Naive thymus-derived CD4-positive, alpha-beta T cell (primary cell): ENCODE measurements around the gene CYP2J2. TPM values are rescaled to one million over a fixed set of nuclear protein-coding genes. Genes with fewer than 3 reads are reported as not detected.
"Not testable (repeated sequence)": the region's sequence is repeated elsewhere in the genome, so short reads cannot be mapped to it uniquely, and the experiment has no call there.

Experiments
- ATAC-seq: fragments of 150-1000 bp; cut with Tn5 transposase; 2 replicates; pipeline ENCODE4 v1.10.0; 2021; ENCODE audit warnings: mild to moderate bottlenecking, moderate library complexity
- CTCF ChIA-PET: fragments of 350-600 bp; sonication (Branson Sonifier 250); formaldehyde crosslinking; loops from one replicate; lab custom pipeline; 2021; ENCODE audit warnings: antibody characterized with exemption; lab: Charles Lee
- POLR2A ChIA-PET: fragments of 350-600 bp; sonication (Branson Sonifier 250); formaldehyde crosslinking; loops from one replicate; lab custom pipeline; 2021; ENCODE audit warnings: antibody characterized with exemption, inconsistent platforms; lab: Charles Lee
- DNase-seq, 9 donors: peaks; one replicate each; pipeline versions ENCODE4 v3.0.0 to v3.0.0-alpha.2; 2020 to 2022; ENCODE audit warnings: mixed read lengths in 1 of 9
- H3K27ac ChIP-seq: one replicate; pipeline ENCODE4 v1.7.0; 2013; ENCODE audit warnings: mild to moderate bottlenecking, low read depth, low read length, moderate library complexity
- H3K27me3 ChIP-seq, 2 donors: one replicate each; pipeline ENCODE4 v1.7.0; 2013; ENCODE audit warnings: low read length in 2 of 2, mild to moderate bottlenecking in 2 of 2, moderate library complexity in 2 of 2; ENCODE audit not compliant: control insufficient read depth in 2 of 2, insufficient read depth in 2 of 2
- H3K36me3 ChIP-seq, 3 experiments: 1 replicate in 2 of 3; 2 replicates in 1 of 3; pipeline ENCODE4 v1.7.0; 2013; ENCODE audit warnings: low read length in 3 of 3, mild to moderate bottlenecking in 3 of 3, moderate library complexity in 1 of 3; ENCODE audit not compliant: insufficient read depth in 3 of 3, control insufficient read depth in 2 of 3
- H3K4me1 ChIP-seq, 2 donors: one replicate each; pipeline ENCODE4 v1.7.0; 2013; ENCODE audit warnings: low read length in 2 of 2, mild to moderate bottlenecking in 2 of 2, moderate library complexity in 1 of 2; ENCODE audit not compliant: control insufficient read depth in 2 of 2, insufficient read depth in 2 of 2
- H3K4me3 ChIP-seq: 2 replicates; pipeline ENCODE4 v1.7.0; 2013; ENCODE audit warnings: mild to moderate bottlenecking, low read length
- H3K9me3 ChIP-seq, 3 experiments: 1 replicate in 2 of 3; 2 replicates in 1 of 3; pipeline ENCODE4 v1.7.0; 2013; ENCODE audit warnings: low read length in 3 of 3; ENCODE audit not compliant: control insufficient read depth in 2 of 3
- H3K27ac Mint-ChIP-seq, 9 donors: one replicate each; pipeline ENCODE4 v1.8.0; 2020 to 2022; ENCODE audit warnings: mixed read lengths in 9 of 9, mild to moderate bottlenecking in 8 of 9, moderate library complexity in 5 of 9, inconsistent platforms in 2 of 9
- H3K27me3 Mint-ChIP-seq, 5 donors: one replicate each; pipeline ENCODE4 v1.8.0; 2021 to 2022; ENCODE audit warnings: mixed read lengths in 5 of 5, mild to moderate bottlenecking in 1 of 5
- H3K36me3 Mint-ChIP-seq, 5 donors: one replicate each; pipeline ENCODE4 v1.8.0; 2020 to 2022; ENCODE audit warnings: mixed read lengths in 5 of 5, mild to moderate bottlenecking in 3 of 5, inconsistent platforms in 1 of 5
- H3K4me1 Mint-ChIP-seq, 7 donors: one replicate each; pipeline ENCODE4 v1.8.0; 2020 to 2022; ENCODE audit warnings: mixed read lengths in 7 of 7, mild to moderate bottlenecking in 3 of 7, inconsistent platforms in 1 of 7
- H3K4me3 Mint-ChIP-seq, 10 donors: one replicate each; pipeline ENCODE4 v1.8.0; 2020 to 2022; ENCODE audit warnings: mild to moderate bottlenecking in 10 of 10, mixed read lengths in 10 of 10, moderate library complexity in 6 of 10, inconsistent platforms in 2 of 10
- H3K9me3 Mint-ChIP-seq, 11 donors: one replicate each; pipeline ENCODE4 v1.8.0; 2020 to 2022; ENCODE audit warnings: mixed read lengths in 11 of 11, mild to moderate bottlenecking in 4 of 11, inconsistent platforms in 1 of 11, moderate library complexity in 1 of 11
- intact Hi-C, 2 donors: fragments of 100-400 bp; cut with micrococcal nuclease; formaldehyde crosslinking; loops; one replicate each; pipeline ENCODE4 v1.15.1; 2023
- polyA plus RNA-seq, 2 donors: library from polyadenylated mRNA; unstranded; fragments of 300-500 nt; fragmentation: Illumina TruSeq; gene quantifications; one replicate each; pipeline ENCODE4 v1.2.3, GENCODE V29; 2021
- total RNA-seq, 6 experiments: library from RNA in 5 of 6; stranded (reverse) in 5 of 6; gene quantifications; 1 replicate in 5 of 6; 2 replicates in 1 of 6; pipeline ENCODE4 v1.2.3 and lab custom pipeline; 2021 to 2026

Gene CYP2J2
- total and polyA plus RNA-seq, 7 experiments from 2014 or later: 0.93 to 4.0 (median 1.1) TPM

- ATAC-seq (no peak), DNase-seq (no peak)
Observed at GRCh38 chr1:59927213-59927612, 640 bp upstream of the CYP2J2 start.

GRCh38 chr1:59924653-59925052 lies 1.9 kb downstream of the CYP2J2 start:
- intact Hi-C loops: loop anchor here in 1 of 2 donors (10.0 kb wide), 1 partner anchor 1380 kb away; the partner anchor contains the start of gene OMA1
- Histone ChIP-seq H3K27ac (no peak overlapping the region), H3K27me3 (peaks cover 0 to under 1% of the 10 kb centered on the region in 2 donors), H3K36me3 (peaks cover 0 to 4% (median 0%) of the 10 kb centered on the region in 3 experiments), H3K4me1 (peaks cover 0 to 5% of the 10 kb centered on the region in 2 donors), H3K4me3 (no peak overlapping the region), H3K9me3 (no peaks in the 10 kb centered on the region)
- Mint-ChIP-seq H3K9me3 (peaks cover 4 to 18% (median 8%) of the 10 kb centered on the region in 11 donors), H3K36me3 (peaks cover 0 to 8% (median 5%) of the 10 kb centered on the region in 5 donors), H3K27me3 (peaks cover 6 to 27% (median 17%) of the 10 kb centered on the region in 5 donors), H3K27ac (peak overlapping the region in 1 of 9 donors; percentile 22), H3K4me1 (peaks cover 6 to 19% (median 18%) of the 10 kb centered on the region in 7 donors), H3K4me3 (peak overlapping the region in 3 of 10 donors; percentile 12 to 92 (median 78))
- POLR2A ChIA-PET: no interaction called here
- ATAC-seq: no peak
- DNase-seq: no peak
- CTCF ChIA-PET: no interaction called here

More at GRCh38 chr1:59927213-59927612, 640 bp upstream of the CYP2J2 start:
- Histone ChIP-seq H3K36me3 (peaks cover 0 to 4% (median 0%) of the 10 kb centered on the region in 3 experiments), H3K27me3 (peaks cover 5 to 9% of the 10 kb centered on the region in 2 donors), H3K9me3 (no peaks in the 10 kb centered on the region), H3K4me1 (peaks cover 0 to 5% of the 10 kb centered on the region in 2 donors), H3K27ac (no peak overlapping the region), H3K4me3 (peak overlapping the region; percentile 94)
- Mint-ChIP-seq H3K27me3 (peaks cover 7 to 40% (median 25%) of the 10 kb centered on the region in 5 donors), H3K36me3 (peaks cover 0 to 5% (median 4%) of the 10 kb centered on the region in 5 donors), H3K4me1 (peaks cover 6 to 19% (median 14%) of the 10 kb centered on the region in 7 donors), H3K9me3 (peaks cover 4 to 18% (median 8%) of the 10 kb centered on the region in 11 donors), H3K27ac (peak overlapping the region in 4 of 9 donors; percentile 28 to 86 (median 70)), H3K4me3 (peak overlapping the region; percentile 78 to 94 (median 90))
- intact Hi-C loops: loop anchor here in 1 of 2 donors (10.0 kb wide), 1 partner anchor 1382 kb away; the partner anchor contains the start of gene OMA1
- ChIA-PET CTCF (no interaction called here), POLR2A (no interaction called here)

GRCh38 chr1:59921258-59921899 lies 5.2 kb downstream of the CYP2J2 start:
- CTCF ChIA-PET, H3K4me1 ChIP-seq, H3K4me3 Mint-ChIP-seq, H3K4me3 ChIP-seq, H3K27ac Mint-ChIP-seq, DNase-seq, ATAC-seq, H3K27ac ChIP-seq, H3K36me3 ChIP-seq, H3K27me3 Mint-ChIP-seq, POLR2A ChIA-PET, H3K9me3 ChIP-seq, H3K27me3 ChIP-seq: not testable (repeated sequence)
- Mint-ChIP-seq H3K9me3 (peaks cover 4 to 18% (median 8%) of the 10 kb centered on the region in 11 donors), H3K4me1 (peaks cover 6 to 13% (median 12%) of the 10 kb centered on the region in 7 donors), H3K36me3 (peaks cover 4 to 12% (median 5%) of the 10 kb centered on the region in 5 donors)
- intact Hi-C loops: loop anchor here in 1 of 2 donors (10.0 kb wide), 1 partner anchor 1377 kb away; the partner anchor contains the start of gene OMA1

- ATAC-seq (no peak), DNase-seq (no peak)
- Mint-ChIP-seq H3K4me1 (peaks cover 0 to 3% (median 0%) of the 10 kb centered on the region in 7 donors), H3K36me3 (peaks cover 4 to 20% (median 12%) of the 10 kb centered on the region in 5 donors), H3K4me3 (no peak overlapping the region), H3K9me3 (peaks cover 4 to 13% (median 8%) of the 10 kb centered on the region in 11 donors), H3K27ac (no peak overlapping the region), H3K27me3 (peaks cover 0 to 3% (median 0%) of the 10 kb centered on the region in 5 donors)
- POLR2A ChIA-PET: no interaction called here
- Histone ChIP-seq H3K4me3 (no peak overlapping the region), H3K36me3 (no peaks in the 10 kb centered on the region), H3K27me3 (no peaks in the 10 kb centered on the region), H3K27ac (no peak overlapping the region), H3K4me1 (no peaks in the 10 kb centered on the region), H3K9me3 (no peaks in the 10 kb centered on the region)
- intact Hi-C loops: loop anchor here in 1 of 2 donors (10.0 kb wide), 1 partner anchor 1375 kb away; the partner anchor contains the start of gene OMA1
- CTCF ChIA-PET: interaction anchor here (0.7 kb wide), 1 partner anchor 46 kb away, joined by 3 read pairs; no protein-coding TSS in a partner anchor
Observed at GRCh38 chr1:59919746-59920145, 6.8 kb downstream of the CYP2J2 start.

GRCh38 chr1:59917785-59918180 lies 8.8 kb downstream of the CYP2J2 start:
- Histone ChIP-seq H3K27ac (no peak overlapping the region), H3K27me3 (no peaks in the 10 kb centered on the region), H3K36me3 (no peaks in the 10 kb centered on the region), H3K4me3 (no peak overlapping the region), H3K9me3 (no peaks in the 10 kb centered on the region), H3K4me1 (no peaks in the 10 kb centered on the region)
- intact Hi-C loops: no loop called here
- H3K4me3 Mint-ChIP-seq: no peak overlapping the region
- no peak for ATAC-seq
- ChIA-PET POLR2A (no interaction called here), CTCF (no interaction called here)
- peaks cover 0 to 1% (median 0%) of the 10 kb centered on the region in 11 donors for H3K9me3 Mint-ChIP-seq
- H3K36me3 Mint-ChIP-seq: peaks cover 0 to 16% (median 9%) of the 10 kb centered on the region in 5 donors
- no peaks in the 10 kb centered on the region for H3K27me3 Mint-ChIP-seq
- H3K4me1 Mint-ChIP-seq: peaks cover 0 to 3% (median 0%) of the 10 kb centered on the region in 7 donors
- H3K27ac Mint-ChIP-seq: no peak overlapping the region
- DNase-seq: no peak

GRCh38 chr1:59917026-59917784 lies 9.4 kb downstream of the CYP2J2 start:
- CTCF ChIA-PET: no interaction called here

More at GRCh38 chr1:59917026-59917784, 9.4 kb downstream of the CYP2J2 start:
- Mint-ChIP-seq H3K36me3 (peaks cover 0 to 17% (median 11%) of the 10 kb centered on the region in 5 donors), H3K27me3 (no peaks in the 10 kb centered on the region), H3K27ac (no peak overlapping the region), H3K9me3 (peaks cover 0 to 1% (median 0%) of the 10 kb centered on the region in 11 donors), H3K4me3 (no peak overlapping the region), H3K4me1 (peaks cover 0 to 3% (median 0%) of the 10 kb centered on the region in 7 donors)
- H3K27ac ChIP-seq: no peak overlapping the region
- no peaks in the 10 kb centered on the region for H3K9me3 ChIP-seq
- no peaks in the 10 kb centered on the region for H3K4me1 ChIP-seq
- H3K27me3 ChIP-seq: no peaks in the 10 kb centered on the region
- intact Hi-C loops: no loop called here
- H3K36me3 ChIP-seq: no peaks in the 10 kb centered on the region
- no peak overlapping the region for H3K4me3 ChIP-seq
- ATAC-seq: no peak
- no peak for DNase-seq
- POLR2A ChIA-PET: no interaction called here
